ENCODE data around the gene A1BG. TPM values are rescaled to one million over a fixed set of nuclear protein-coding genes. Genes with fewer than 3 reads are reported as not detected.

The A1BG gene
- total RNA-seq, 2 experiments from 2014 or later, result 26.9 to 47.2 TPM

DNA sequence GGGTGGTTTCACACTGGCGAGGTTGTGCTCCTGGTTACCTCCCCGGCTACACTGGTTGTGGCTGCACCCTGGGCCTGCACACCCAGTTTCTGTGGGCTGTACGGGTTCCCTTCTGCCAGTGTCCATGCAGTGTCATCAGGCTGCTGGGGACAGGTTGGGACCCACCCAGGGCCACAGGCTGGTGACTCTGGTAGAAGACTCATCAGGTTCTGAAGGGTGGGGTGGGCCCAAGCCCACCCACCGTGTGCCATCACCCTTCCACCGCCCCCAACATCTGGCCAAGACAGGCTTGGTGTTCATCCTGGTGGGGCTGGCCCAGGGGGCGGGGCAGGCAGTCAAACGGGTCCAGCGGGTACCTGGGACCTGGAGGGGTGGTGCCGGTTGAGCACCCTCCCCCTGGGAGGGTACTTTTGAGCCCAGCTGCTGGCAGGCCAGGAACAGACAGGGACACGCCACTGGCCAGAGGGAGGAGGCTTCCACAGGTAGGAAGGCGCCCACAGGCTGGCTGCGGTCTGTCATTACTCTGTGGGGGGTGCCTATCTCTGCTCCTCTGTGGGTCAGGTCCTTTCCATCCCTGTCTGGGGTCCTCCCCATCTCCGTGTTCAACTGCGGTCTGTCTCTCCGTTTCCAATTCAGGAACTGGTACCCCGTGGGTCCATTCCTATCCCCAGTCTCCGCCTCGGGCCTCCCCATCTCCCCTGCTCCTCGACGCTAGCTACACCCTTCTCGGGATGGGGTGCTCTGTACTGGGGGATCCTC lies 42.1 kb upstream of the A1BG start, which contains the start of gene RNF225:
Gene RNF225, plus strand, starts transcription at position 437 of the 759 bp plus-strand sequence. CDS start 434 bp downstream, outside the sequence.
- peaks cover 67% of the 10 kb centered on the region for H3K36me3 ChIP-seq (ENCODE audit: insufficient read depth, low read length)
- peaks cover 16% of the 10 kb centered on the region for H3K79me2 ChIP-seq (ENCODE audit: insufficient read depth, low read depth, low read length)
- no peak for TF ChIP-seq EZH2phosphoT487 (IDR thresholded peaks at IDR 0.05; ENCODE audit: borderline replicate concordance, low read depth, low read length)
- TF ChIP-seq, protein P1, sequence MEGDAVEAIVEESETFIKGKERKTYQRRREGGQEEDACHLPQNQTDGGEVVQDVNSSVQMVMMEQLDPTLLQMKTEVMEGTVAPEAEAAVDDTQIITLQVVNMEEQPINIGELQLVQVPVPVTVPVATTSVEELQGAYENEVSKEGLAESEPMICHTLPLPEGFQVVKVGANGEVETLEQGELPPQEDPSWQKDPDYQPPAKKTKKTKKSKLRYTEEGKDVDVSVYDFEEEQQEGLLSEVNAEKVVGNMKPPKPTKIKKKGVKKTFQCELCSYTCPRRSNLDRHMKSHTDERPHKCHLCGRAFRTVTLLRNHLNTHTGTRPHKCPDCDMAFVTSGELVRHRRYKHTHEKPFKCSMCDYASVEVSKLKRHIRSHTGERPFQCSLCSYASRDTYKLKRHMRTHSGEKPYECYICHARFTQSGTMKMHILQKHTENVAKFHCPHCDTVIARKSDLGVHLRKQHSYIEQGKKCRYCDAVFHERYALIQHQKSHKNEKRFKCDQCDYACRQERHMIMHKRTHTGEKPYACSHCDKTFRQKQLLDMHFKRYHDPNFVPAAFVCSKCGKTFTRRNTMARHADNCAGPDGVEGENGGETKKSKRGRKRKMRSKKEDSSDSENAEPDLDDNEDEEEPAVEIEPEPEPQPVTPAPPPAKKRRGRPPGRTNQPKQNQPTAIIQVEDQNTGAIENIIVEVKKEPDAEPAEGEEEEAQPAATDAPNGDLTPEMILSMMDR (conservative IDR thresholded peaks at IDR 0.05; ENCODE audit: low read length), result no peak
- H3K9me2 ChIP-seq (ENCODE audit: insufficient read depth, low read length), result no peaks in the 10 kb centered on the region
- intact Hi-C loops (cut with micrococcal nuclease; ENCODE audit: unreplicated experiment), result no loop called here
- no peak within 1 kb of the TSS for H3K4me2 ChIP-seq (ENCODE audit: low read length)
- H4K20me1 ChIP-seq (ENCODE audit: insufficient read depth, low read length), result peaks cover 7% of the 10 kb centered on the region; the same call in 1 of the 2 replicates
- ChIA-PET CTCF (ENCODE audit: unreplicated experiment) (no interaction called here), POLR2A (no interaction called here)
- no TSS peak for BruUV-seq (replicated peaks)
- DNase-seq (ENCODE audit: low spot score), result no peak
- H3K4me3 ChIP-seq (ENCODE audit: low read depth, low read length, poor library complexity, severe bottlenecking), result no peak within 1 kb of the TSS
- no peak within 1 kb of the TSS for H2AFZ ChIP-seq (ENCODE audit: low read length)
- H3K4me1 ChIP-seq (ENCODE audit: insufficient read depth, low read length, poor library complexity, severe bottlenecking), result no peaks in the 10 kb centered on the region
- no peak within 1 kb of the TSS for H3K27ac ChIP-seq (ENCODE audit: low read depth, low read length, poor library complexity, severe bottlenecking)
- no peaks in the 10 kb centered on the region for H3K9me3 ChIP-seq (ENCODE audit: low read length)

DNA sequence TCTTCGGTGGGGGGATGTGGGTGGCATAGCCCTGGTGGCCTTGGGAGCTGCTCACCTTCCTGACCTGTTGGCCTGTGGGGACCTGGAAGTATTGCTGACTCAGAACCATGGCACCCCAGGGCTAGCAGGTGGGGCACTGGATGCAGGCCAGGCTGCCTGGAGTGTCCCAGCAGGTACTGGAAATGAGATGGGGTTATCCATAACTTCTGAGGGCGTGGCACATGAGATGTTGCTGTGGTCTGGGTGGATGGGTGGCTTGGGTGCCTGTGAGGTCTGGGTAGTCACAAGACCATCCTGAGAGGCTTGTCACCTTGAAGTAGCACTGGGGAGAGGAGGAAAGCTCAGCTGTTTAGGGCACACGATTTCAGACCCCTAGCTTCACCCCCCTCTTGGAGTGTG lies 41.5 kb upstream of the A1BG start:
- CTCF ChIA-PET (ENCODE audit: unreplicated experiment), result no interaction called here

DNA sequence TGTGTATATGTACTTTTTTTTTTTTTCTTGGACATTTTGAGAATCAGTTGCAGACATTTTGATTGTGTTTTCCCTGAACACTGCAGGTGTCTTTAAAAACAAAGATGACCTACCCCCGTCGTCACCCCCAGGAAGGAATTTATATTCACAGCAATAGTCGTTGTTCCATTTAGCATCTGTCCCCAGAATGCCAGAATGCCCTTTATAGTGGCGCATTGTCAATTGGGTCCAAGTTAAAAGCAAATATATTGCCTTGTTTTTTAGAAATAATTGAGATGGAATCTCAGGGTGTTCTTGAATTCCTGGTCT lies 40.4 kb upstream of the A1BG start:
- BruUV-seq (replicated peaks), result no TSS peak

More for the DNA sequence above, 41.5 kb upstream of the A1BG start:
- Histone ChIP-seq H3K9me2 (ENCODE audit: insufficient read depth, low read length) (no peaks in the 10 kb centered on the region), H3K27ac (ENCODE audit: low read depth, low read length, poor library complexity, severe bottlenecking) (no peak overlapping the region), H4K20me1 (ENCODE audit: insufficient read depth, low read length) (peaks cover 7% of the 10 kb centered on the region; the same call in 1 of the 2 replicates), H2AFZ (ENCODE audit: low read length) (no peak overlapping the region), H3K79me2 (ENCODE audit: insufficient read depth, low read depth, low read length) (peaks cover 22% of the 10 kb centered on the region), H3K4me1 (ENCODE audit: insufficient read depth, low read length, poor library complexity, severe bottlenecking) (no peaks in the 10 kb centered on the region), H3K9me3 (ENCODE audit: low read length) (no peaks in the 10 kb centered on the region), H3K4me2 (ENCODE audit: low read length) (no peak overlapping the region), H3K4me3 (ENCODE audit: low read depth, low read length, poor library complexity, severe bottlenecking) (no peak overlapping the region), H3K36me3 (ENCODE audit: insufficient read depth, low read length) (peaks cover 73% of the 10 kb centered on the region)
- intact Hi-C loops (cut with micrococcal nuclease; ENCODE audit: unreplicated experiment), result no loop called here
- DNase-seq (ENCODE audit: low spot score), result no peak
- no TSS peak for BruUV-seq (replicated peaks)
- TF ChIP-seq EZH2phosphoT487 (IDR thresholded peaks at IDR 0.05; ENCODE audit: borderline replicate concordance, low read depth, low read length), result no peak
- TF ChIP-seq, protein P1 (conservative IDR thresholded peaks at IDR 0.05; ENCODE audit: low read length), result no peak
- POLR2A ChIA-PET, result no interaction called here

More for the DNA sequence above, 40.4 kb upstream of the A1BG start:
- H3K4me3 ChIP-seq (ENCODE audit: low read depth, low read length, poor library complexity, severe bottlenecking), result no peak overlapping the region
- no peaks in the 10 kb centered on the region for H3K9me3 ChIP-seq (ENCODE audit: low read length)
- H3K79me2 ChIP-seq (ENCODE audit: insufficient read depth, low read depth, low read length), result peaks cover 34% of the 10 kb centered on the region
- ChIA-PET POLR2A (no interaction called here), CTCF (ENCODE audit: unreplicated experiment) (no interaction called here)
- TF ChIP-seq, protein P1 (conservative IDR thresholded peaks at IDR 0.05; ENCODE audit: low read length), result no peak
- no peak for TF ChIP-seq EZH2phosphoT487 (IDR thresholded peaks at IDR 0.05; ENCODE audit: borderline replicate concordance, low read depth, low read length)
- intact Hi-C loops (cut with micrococcal nuclease; ENCODE audit: unreplicated experiment), result no loop called here
- peaks cover 14% of the 10 kb centered on the region for H4K20me1 ChIP-seq (ENCODE audit: insufficient read depth, low read length)
- no peak overlapping the region for H3K4me2 ChIP-seq (ENCODE audit: low read length)
- no peaks in the 10 kb centered on the region for H3K9me2 ChIP-seq (ENCODE audit: insufficient read depth, low read length)
- no peak for DNase-seq (ENCODE audit: low spot score)
- peaks cover 81% of the 10 kb centered on the region for H3K36me3 ChIP-seq (ENCODE audit: insufficient read depth, low read length)
- H3K4me1 ChIP-seq (ENCODE audit: insufficient read depth, low read length, poor library complexity, severe bottlenecking), result peaks cover 7% of the 10 kb centered on the region
- H2AFZ ChIP-seq (ENCODE audit: low read length), result no peak overlapping the region
- H3K27ac ChIP-seq (ENCODE audit: low read depth, low read length, poor library complexity, severe bottlenecking), result no peak overlapping the region

All from OCI-LY7 (cell line).